Inflammatory macrophage treated with lipopolysaccharide for 4 hours (primary cell): ENCODE data around the gene NGDN.
"Not testable (repeated sequence)": the region's sequence is repeated elsewhere in the genome, so short reads cannot be mapped to it uniquely, and the experiment has no call there.

Source experiments
- DNase-seq: peaks from one replicate; pipeline ENCODE4 v3.0.0-alpha.2; 2020

NGDN gene

GRCh38 chr14:23439107-23439835 is 30.2 kb upstream of the NGDN start:
- DNase-seq: no peak

- no peak for DNase-seq
Observed at GRCh38 chr14:23441076-23441475, 28.4 kb upstream of the NGDN start.

GRCh38 chr14:23442721-23443356 is 26.7 kb upstream of the NGDN start:
- no peak for DNase-seq

- no peak for DNase-seq
Observed at GRCh38 chr14:23443411-23443812, 26.1 kb upstream of the NGDN start.

- no peak for DNase-seq
Observed at GRCh38 chr14:23443881-23444280, 25.6 kb upstream of the NGDN start.

- no peak for DNase-seq
Observed at GRCh38 chr14:23444314-23444713, 25.2 kb upstream of the NGDN start.

GRCh38 chr14:23445773-23446172 is 23.7 kb upstream of the NGDN start:
- DNase-seq: no peak

GRCh38 chr14:23446291-23446851 is 23.1 kb upstream of the NGDN start:
- DNase-seq: no peak

- DNase-seq: peak; percentile 32
Observed at GRCh38 chr14:23447361-23448350, 21.8 kb upstream of the NGDN start.

- no peak for DNase-seq
Observed at GRCh38 chr14:23449314-23449713, 20.2 kb upstream of the NGDN start.

- DNase-seq: no peak
Observed at GRCh38 chr14:23450379-23450778, 19.1 kb upstream of the NGDN start.

- no peak for DNase-seq
Observed at GRCh38 chr14:23452237-23452636, 17.3 kb upstream of the NGDN start.

- DNase-seq: no peak
Observed at GRCh38 chr14:23454445-23454856, 15.1 kb upstream of the NGDN start.

- not testable (repeated sequence) for DNase-seq
Observed at GRCh38 chr14:23456883-23457586, 12.5 kb upstream of the NGDN start.

GRCh38 chr14:23457587-23458445 is 11.7 kb upstream of the NGDN start:
- no peak for DNase-seq

GRCh38 chr14:23460960-23461359 is 8.5 kb upstream of the NGDN start:
- no peak for DNase-seq

GRCh38 chr14:23464700-23465099 is 4.8 kb upstream of the NGDN start:
- no peak for DNase-seq

- no peak for DNase-seq
Observed at GRCh38 chr14:23465261-23465660, 4.2 kb upstream of the NGDN start.

- DNase-seq: no peak
Observed at GRCh38 chr14:23468704-23469126, 788 bp upstream of the NGDN start.

- no peak for DNase-seq
Observed at GRCh38 chr14:23469906-23470403, 452 bp downstream of the NGDN start.

- no peak for DNase-seq
Observed at GRCh38 chr14:23470947-23471346, 1.4 kb downstream of the NGDN start.
